Smooth muscle cell (in vitro differentiated cells): ENCODE data around the gene MASP2. TPM values are rescaled to one million over a fixed set of nuclear protein-coding genes. Genes with fewer than 3 reads are reported as not detected.

Source experiments
- DNase-seq: peaks from one replicate; lab custom pipeline; 2025; ENCODE audit not compliant: unreplicated experiment; lab: John Stamatoyannopoulos, UW
- H2AFZ ChIP-seq: fragments of 200-600 bp; sonication (generic); 2 replicates; pipeline ENCODE4 v1.6.0; 2016; ENCODE audit warnings: antibody characterized with exemption, low read depth, mild to moderate bottlenecking
- H3F3A ChIP-seq: fragments of 200-600 bp; sonication (generic); 2 replicates; pipeline ENCODE4 v1.6.0; 2017; ENCODE audit warnings: antibody characterized with exemption, low read depth
- H3K27ac ChIP-seq: fragments of 200-600 bp; sonication (generic); 2 replicates; pipeline ENCODE4 v1.5.1; 2016; ENCODE audit warnings: low read depth, mild to moderate bottlenecking
- H3K27me3 ChIP-seq: fragments of 200-600 bp; sonication (generic); 2 replicates; pipeline ENCODE4 v1.6.1; 2016; ENCODE audit warnings: low read depth, mild to moderate bottlenecking
- H3K36me3 ChIP-seq: fragments of 200-600 bp; sonication (generic); 2 replicates; pipeline ENCODE4 v1.5.1; 2016; ENCODE audit warnings: low read depth
- H3K4me1 ChIP-seq: fragments of 200-600 bp; sonication (generic); 2 replicates; pipeline ENCODE4 v1.5.1; 2016; ENCODE audit warnings: low read depth
- H3K4me2 ChIP-seq: fragments of 200-600 bp; sonication (generic); 2 replicates; pipeline ENCODE4 v1.6.0; 2016; ENCODE audit warnings: mild to moderate bottlenecking
- H3K4me3 ChIP-seq: fragments of 200-600 bp; sonication (generic); 2 replicates; pipeline ENCODE4 v1.5.1; 2016; ENCODE audit warnings: mild to moderate bottlenecking
- H3K79me2 ChIP-seq: fragments of 200-600 bp; sonication (generic); 2 replicates; pipeline ENCODE4 v1.6.0; 2016; ENCODE audit warnings: low read depth, mild to moderate bottlenecking
- H3K9ac ChIP-seq: fragments of 200-600 bp; sonication (generic); 2 replicates; pipeline ENCODE4 v1.6.0; 2016; ENCODE audit warnings: low read depth
- H3K9me3 ChIP-seq: fragments of 200-600 bp; sonication (generic); replicated peaks from 2 replicates; pipeline ENCODE4 v1.5.1; 2016; ENCODE audit warnings: low read depth
- H4K20me1 ChIP-seq: fragments of 200-600 bp; sonication (generic); 2 replicates; pipeline ENCODE4 v1.6.0; 2016; ENCODE audit warnings: low read depth
- CTCF ChIP-seq: fragments of 200-600 bp; sonication (generic); IDR thresholded peaks from 2 replicates; pipeline ENCODE4 v1.5.1; 2017; ENCODE audit warnings: borderline replicate concordance, mild to moderate bottlenecking, antibody characterized with exemption; ENCODE audit not compliant: insufficient read depth, poor library complexity, severe bottlenecking
- WGBS: methylation state at CpG from one replicate; pipeline ENCODE4 v1.1.7; 2016; ENCODE audit warnings: low lambda C conversion rate; 5-methylcytosine and 5-hydroxymethylcytosine counted together
- polyA plus RNA-seq: library from polyadenylated mRNA; unstranded; fragments of >200 nt; fragmentation: Nextera tagmentation; extraction: Ambion mirVana; gene quantifications from 2 replicates; pipeline ENCODE4 v1.2.1, GENCODE V29; 2016
- total RNA-seq: library from RNA; depleted of rRNA; stranded (reverse); fragments of >200 nt; gene quantifications from 2 replicates; pipeline ENCODE4 v1.2.3, GENCODE V29; 2014

Gene MASP2
- total and polyA plus RNA-seq, 2 experiments from 2014 or later = 0.26 TPM; not detected in 1

GRCh38 chr1:11072216-11072917 lies 25.3 kb upstream of the MASP2 start:
- Histone ChIP-seq H4K20me1 (no peaks in the 10 kb centered on the region), H3K4me2 (no peak overlapping the region), H3K27ac (no peak overlapping the region), H3K79me2 (no peaks in the 10 kb centered on the region), H3K4me1 (no peaks in the 10 kb centered on the region), H3K9me3 (no peaks in the 10 kb centered on the region), H3K36me3 (peaks cover 17% of the 10 kb centered on the region), H2AFZ (no peak overlapping the region), H3F3A (no peaks in the 10 kb centered on the region), H3K9ac (no peak overlapping the region), H3K27me3 (no peaks in the 10 kb centered on the region), H3K4me3 (no peak overlapping the region)
- no peak for DNase-seq
- 82% methylated on average over 13 of the region's 13 CpGs for WGBS
- TF ChIP-seq CTCF = no peak

- 91% methylated on average over 15 of the region's 15 CpGs for WGBS
- Histone ChIP-seq H4K20me1 (no peaks in the 10 kb centered on the region), H3K27ac (no peak overlapping the region), H3K4me1 (no peaks in the 10 kb centered on the region), H3K4me2 (no peak overlapping the region), H3K27me3 (no peaks in the 10 kb centered on the region), H3F3A (no peaks in the 10 kb centered on the region), H3K9me3 (no peaks in the 10 kb centered on the region), H3K9ac (no peak overlapping the region), H2AFZ (no peak overlapping the region), H3K79me2 (no peaks in the 10 kb centered on the region), H3K36me3 (peaks cover 14% of the 10 kb centered on the region), H3K4me3 (no peak overlapping the region)
- no peak for DNase-seq
- no peak for TF ChIP-seq CTCF
Observed at GRCh38 chr1:11071463-11072215, 24.6 kb upstream of the MASP2 start.

- H3F3A ChIP-seq = no peaks in the 10 kb centered on the region
- TF ChIP-seq CTCF = no peak
- no peak overlapping the region for H3K4me2 ChIP-seq
- H2AFZ ChIP-seq = no peak overlapping the region
- DNase-seq = no peak
- no peaks in the 10 kb centered on the region for H3K27me3 ChIP-seq
- H4K20me1 ChIP-seq = no peaks in the 10 kb centered on the region
- H3K9me3 ChIP-seq = no peaks in the 10 kb centered on the region
- H3K27ac ChIP-seq = no peak overlapping the region
- H3K9ac ChIP-seq = no peak overlapping the region
- H3K79me2 ChIP-seq = no peaks in the 10 kb centered on the region
- 94% methylated on average over 11 of the region's 11 CpGs for WGBS
- H3K4me3 ChIP-seq = no peak overlapping the region
- H3K4me1 ChIP-seq = no peaks in the 10 kb centered on the region
- peaks cover 13% of the 10 kb centered on the region for H3K36me3 ChIP-seq
Observed at GRCh38 chr1:11070876-11071275, 23.8 kb upstream of the MASP2 start.
